ENCODE results near the gene TRIB2.

TRIB2 gene

GRCh38 chr2:12714391-12715221, 2.1 kb upstream of the TRIB2 start:
- no CpG with 5 or more reads among the region's 10 CpGs for WGBS (ENCODE audit: extremely low coverage, insufficient coverage, insufficient read length)
- Histone ChIP-seq H2AK5ac (ENCODE audit: low read length) (no peak overlapping the region), H4K12ac (ENCODE audit: low read depth, low read length) (no peak overlapping the region), H3K4me2 (ENCODE audit: low read length) (no peak overlapping the region), H3K27ac (ENCODE audit: low read depth, low read length) (no peak overlapping the region), H3K4me1 (ENCODE audit: control insufficient read depth in 1 of 2, insufficient read depth in 2 of 2, low read length in 2 of 2) (peaks cover 0 to 6% of the 10 kb centered on the region in 2 experiments), H3K23ac (ENCODE audit: low read length) (no peak overlapping the region), H3K79me2 (ENCODE audit: control insufficient read depth, insufficient read depth, low read length, poor library complexity) (peaks cover 7% of the 10 kb centered on the region), H4K8ac (ENCODE audit: low read depth, low read length) (no peak overlapping the region), H3K4ac (ENCODE audit: low read depth, low read length) (no peak overlapping the region), H2AFZ (ENCODE audit: insufficient read depth, low read length, poor library complexity) (no peak overlapping the region), H4K91ac (ENCODE audit: low read depth, low read length) (no peak overlapping the region), H3K18ac (ENCODE audit: low read length) (no peak overlapping the region), H3K14ac (ENCODE audit: low read length) (no peak overlapping the region), H3K27me3 (ENCODE audit: insufficient read depth, low read length) (peaks cover 6% of the 10 kb centered on the region), H3K9me3 (ENCODE audit: insufficient read depth, low read depth, low read length) (no peaks in the 10 kb centered on the region), H2BK5ac (ENCODE audit: low read depth, low read length, poor library complexity) (no peak overlapping the region), H3K9ac (ENCODE audit: low read length) (no peak overlapping the region), H3K36me3 (ENCODE audit: control insufficient read depth in 1 of 2, insufficient read depth in 2 of 2, low read length in 2 of 2) (no peaks in the 10 kb centered on the region), H3K79me1 (ENCODE audit: low read length) (peaks cover 8% of the 10 kb centered on the region), H3K4me3 (ENCODE audit: low read depth, low read length) (no peak overlapping the region), H2BK12ac (ENCODE audit: low read length) (no peak overlapping the region), H2BK120ac (ENCODE audit: insufficient read depth, low read length, poor library complexity) (no peak overlapping the region)
- DNase-seq = no peak

GRCh38 chr2:12715258-12716031, 1.3 kb upstream of the TRIB2 start:
- Histone ChIP-seq H2BK5ac (ENCODE audit: low read depth, low read length, poor library complexity) (no peak overlapping the region), H3K14ac (ENCODE audit: low read length) (no peak overlapping the region), H4K91ac (ENCODE audit: low read depth, low read length) (no peak overlapping the region), H2AFZ (ENCODE audit: insufficient read depth, low read length, poor library complexity) (no peak overlapping the region), H3K18ac (ENCODE audit: low read length) (no peak overlapping the region), H3K4me2 (ENCODE audit: low read length) (peak overlapping the region; percentile 83), H3K9me3 (ENCODE audit: insufficient read depth, low read depth, low read length) (no peaks in the 10 kb centered on the region), H3K9ac (ENCODE audit: low read length) (no peak overlapping the region), H3K79me1 (ENCODE audit: low read length) (peaks cover 8% of the 10 kb centered on the region), H3K79me2 (ENCODE audit: control insufficient read depth, insufficient read depth, low read length, poor library complexity) (peaks cover 7% of the 10 kb centered on the region), H3K23ac (ENCODE audit: low read length) (no peak overlapping the region), H3K4me1 (ENCODE audit: control insufficient read depth in 1 of 2, insufficient read depth in 2 of 2, low read length in 2 of 2) (peaks cover 0 to 6% of the 10 kb centered on the region in 2 experiments), H3K4me3 (ENCODE audit: low read depth, low read length) (no peak overlapping the region), H2BK120ac (ENCODE audit: insufficient read depth, low read length, poor library complexity) (no peak overlapping the region), H3K4ac (ENCODE audit: low read depth, low read length) (no peak overlapping the region), H2BK12ac (ENCODE audit: low read length) (no peak overlapping the region), H3K27ac (ENCODE audit: low read depth, low read length) (no peak overlapping the region), H3K36me3 (ENCODE audit: control insufficient read depth in 1 of 2, insufficient read depth in 2 of 2, low read length in 2 of 2) (no peaks in the 10 kb centered on the region), H4K12ac (ENCODE audit: low read depth, low read length) (no peak overlapping the region), H3K27me3 (ENCODE audit: insufficient read depth, low read length) (peaks cover 6% of the 10 kb centered on the region), H4K8ac (ENCODE audit: low read depth, low read length) (no peak overlapping the region), H2AK5ac (ENCODE audit: low read length) (no peak overlapping the region)
- DNase-seq = no peak
- no CpG with 5 or more reads among the region's 14 CpGs for WGBS (ENCODE audit: extremely low coverage, insufficient coverage, insufficient read length)

GRCh38 chr2:12716032-12716281, 779 bp upstream of the TRIB2 start:
- Histone ChIP-seq H3K18ac (ENCODE audit: low read length) (no peak overlapping the region), H2BK5ac (ENCODE audit: low read depth, low read length, poor library complexity) (no peak overlapping the region), H2BK120ac (ENCODE audit: insufficient read depth, low read length, poor library complexity) (no peak overlapping the region), H3K36me3 (ENCODE audit: control insufficient read depth in 1 of 2, insufficient read depth in 2 of 2, low read length in 2 of 2) (no peaks in the 10 kb centered on the region), H3K27me3 (ENCODE audit: insufficient read depth, low read length) (peaks cover 6% of the 10 kb centered on the region), H3K27ac (ENCODE audit: low read depth, low read length) (no peak overlapping the region), H3K4me1 (ENCODE audit: control insufficient read depth in 1 of 2, insufficient read depth in 2 of 2, low read length in 2 of 2) (peaks cover 0 to 6% of the 10 kb centered on the region in 2 experiments), H2BK12ac (ENCODE audit: low read length) (peak overlapping the region; percentile 86), H3K4me2 (ENCODE audit: low read length) (peak overlapping the region; percentile 83), H3K4me3 (ENCODE audit: low read depth, low read length) (no peak overlapping the region), H4K8ac (ENCODE audit: low read depth, low read length) (peak overlapping the region; percentile 27), H2AFZ (ENCODE audit: insufficient read depth, low read length, poor library complexity) (peak overlapping the region; percentile 92), H3K79me1 (ENCODE audit: low read length) (peaks cover 8% of the 10 kb centered on the region), H2AK5ac (ENCODE audit: low read length) (no peak overlapping the region), H3K79me2 (ENCODE audit: control insufficient read depth, insufficient read depth, low read length, poor library complexity) (peaks cover 7% of the 10 kb centered on the region), H3K14ac (ENCODE audit: low read length) (no peak overlapping the region), H4K91ac (ENCODE audit: low read depth, low read length) (peak overlapping the region; percentile 87), H4K12ac (ENCODE audit: low read depth, low read length) (no peak overlapping the region), H3K23ac (ENCODE audit: low read length) (no peak overlapping the region), H3K9ac (ENCODE audit: low read length) (no peak overlapping the region), H3K9me3 (ENCODE audit: insufficient read depth, low read depth, low read length) (no peaks in the 10 kb centered on the region), H3K4ac (ENCODE audit: low read depth, low read length) (no peak overlapping the region)
- peak; percentile 38 to 55 for DNase-seq
- WGBS (ENCODE audit: extremely low coverage, insufficient coverage, insufficient read length) = no CpG with 5 or more reads among the region's 3 CpGs

- no CpG with 5 or more reads among the region's 74 CpGs for WGBS (ENCODE audit: extremely low coverage, insufficient coverage, insufficient read length)
- peaks cover 7% of the 10 kb centered on the region for H3K79me2 ChIP-seq (ENCODE audit: control insufficient read depth, insufficient read depth, low read length, poor library complexity)
- H3K9me3 ChIP-seq (ENCODE audit: insufficient read depth, low read depth, low read length) = no peaks in the 10 kb centered on the region
- no peak overlapping the region for H3K4ac ChIP-seq (ENCODE audit: low read depth, low read length)
- H2AFZ ChIP-seq (ENCODE audit: insufficient read depth, low read length, poor library complexity) = peak overlapping the region; percentile 54
- peak overlapping the region; percentile 77 for H3K18ac ChIP-seq (ENCODE audit: low read length)
- peak overlapping the region; percentile 30 for H4K91ac ChIP-seq (ENCODE audit: low read depth, low read length)
- peaks cover 8% of the 10 kb centered on the region for H3K79me1 ChIP-seq (ENCODE audit: low read length)
- peak overlapping the region; percentile 6 for H4K8ac ChIP-seq (ENCODE audit: low read depth, low read length)
- no peaks in the 10 kb centered on the region for H3K36me3 ChIP-seq (ENCODE audit: control insufficient read depth in 1 of 2, insufficient read depth in 2 of 2, low read length in 2 of 2)
- H2AK5ac ChIP-seq (ENCODE audit: low read length) = no peak overlapping the region
- no peak overlapping the region for H3K23ac ChIP-seq (ENCODE audit: low read length)
- H3K4me3 ChIP-seq (ENCODE audit: low read depth, low read length) = peak overlapping the region; percentile 75
- H4K12ac ChIP-seq (ENCODE audit: low read depth, low read length) = no peak overlapping the region
- H3K14ac ChIP-seq (ENCODE audit: low read length) = peak overlapping the region; percentile 63
- peak overlapping the region; percentile 93 for H3K4me2 ChIP-seq (ENCODE audit: low read length)
- H3K27ac ChIP-seq (ENCODE audit: low read depth, low read length) = no peak overlapping the region
- peak overlapping the region; percentile 84 for H3K9ac ChIP-seq (ENCODE audit: low read length)
- H2BK120ac ChIP-seq (ENCODE audit: insufficient read depth, low read length, poor library complexity) = peak overlapping the region; percentile 73
- peaks cover 0 to 6% of the 10 kb centered on the region in 2 experiments for H3K4me1 ChIP-seq (ENCODE audit: control insufficient read depth in 1 of 2, insufficient read depth in 2 of 2, low read length in 2 of 2)
- no peak overlapping the region for H2BK12ac ChIP-seq (ENCODE audit: low read length)
- peak in 1 of 2 donors; percentile 36 for DNase-seq
- H3K27me3 ChIP-seq (ENCODE audit: insufficient read depth, low read length) = peaks cover 6% of the 10 kb centered on the region
- no peak overlapping the region for H2BK5ac ChIP-seq (ENCODE audit: low read depth, low read length, poor library complexity)
These were observed 667 bp downstream of the TRIB2 start for GRCh38 chr2:12717191-12718014.
